HG02884 (cell line): ENCODE results near the gene MYADML2.
A peak's percentile ranks its signal among the peaks of the same experiment; 100 is the strongest.

Experiments
- ATAC-seq: cut with Tn5 transposase; IDR thresholded peaks from one replicate; pipeline ENCODE4 v1.9.1; 2021; ENCODE audit warnings: mild to moderate bottlenecking, moderate library complexity; ENCODE audit not compliant: unreplicated experiment

The MYADML2 gene

DNA sequence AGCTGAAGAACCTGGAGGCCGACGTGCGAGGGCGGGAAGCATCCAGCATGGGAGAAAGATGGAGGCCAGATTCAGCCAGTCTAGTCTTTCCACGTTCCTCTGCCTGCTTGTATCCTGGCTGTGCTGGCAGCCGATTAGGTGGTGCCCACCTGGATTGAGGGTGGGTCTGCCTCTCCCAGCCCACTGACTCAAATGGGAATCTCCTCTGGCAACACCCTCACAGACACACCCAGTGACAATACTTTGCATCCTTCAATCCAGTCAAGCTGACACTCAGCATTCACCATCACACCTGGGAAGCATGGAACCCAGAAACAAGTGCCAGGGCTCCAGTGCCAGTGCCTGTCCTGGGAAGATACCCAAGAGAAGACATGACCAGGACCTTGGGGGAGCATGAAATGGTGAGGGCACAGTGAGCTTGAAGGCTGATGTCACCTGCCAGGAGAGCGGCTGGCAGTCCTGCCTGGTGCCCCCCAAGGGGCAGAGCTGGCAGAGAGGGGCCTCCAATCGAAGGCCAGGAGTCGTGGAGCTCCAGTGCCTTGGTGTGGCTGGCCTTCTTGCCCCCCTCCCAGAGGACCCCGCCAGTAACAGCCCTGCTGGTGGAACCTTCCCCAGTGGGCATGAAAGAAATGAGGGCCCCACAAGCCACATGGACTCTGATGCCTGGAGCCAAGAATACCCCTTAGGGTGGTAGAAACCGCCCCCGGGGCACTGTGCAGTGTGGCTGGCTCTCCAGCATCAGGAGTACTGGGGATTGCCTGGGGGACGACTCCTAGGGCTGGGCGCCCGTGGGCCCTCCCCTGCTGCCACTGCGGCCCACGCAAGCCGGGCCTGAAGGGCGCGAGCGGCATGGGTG lies 45.6 kb downstream of the MYADML2 start:
- ATAC-seq = no peak

DNA sequence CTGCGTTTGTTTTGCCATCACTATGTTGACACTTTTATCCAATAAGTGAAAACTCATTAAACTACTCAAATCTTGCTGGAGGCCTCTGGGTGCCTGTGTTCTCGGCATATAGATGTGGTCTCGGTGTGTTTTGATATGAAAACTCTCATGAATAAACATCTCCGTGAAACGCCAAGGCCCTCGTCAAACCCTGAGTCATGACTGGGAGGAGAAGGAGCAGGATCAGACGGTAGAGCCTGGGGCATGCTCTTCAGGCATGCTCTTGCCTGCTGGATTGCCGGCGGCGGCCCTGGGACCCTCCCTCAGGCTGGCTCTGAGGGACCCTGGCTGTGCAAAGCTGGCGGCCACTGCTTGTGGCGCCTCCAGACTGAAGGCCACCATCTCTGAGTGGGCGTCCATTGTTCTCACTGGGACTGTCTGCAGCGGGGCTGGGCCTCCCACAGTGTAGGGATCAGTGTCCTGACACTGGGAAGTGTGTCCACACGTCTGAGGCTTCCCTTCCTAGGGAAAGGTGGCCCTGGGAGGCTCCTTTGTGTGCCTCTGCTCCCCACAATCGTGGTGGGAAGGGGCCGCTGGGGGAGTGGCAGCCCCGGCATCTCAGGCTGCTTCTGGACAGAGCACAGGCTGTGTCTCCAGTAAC lies 46.7 kb downstream of the MYADML2 start:
- ATAC-seq = no peak

DNA sequence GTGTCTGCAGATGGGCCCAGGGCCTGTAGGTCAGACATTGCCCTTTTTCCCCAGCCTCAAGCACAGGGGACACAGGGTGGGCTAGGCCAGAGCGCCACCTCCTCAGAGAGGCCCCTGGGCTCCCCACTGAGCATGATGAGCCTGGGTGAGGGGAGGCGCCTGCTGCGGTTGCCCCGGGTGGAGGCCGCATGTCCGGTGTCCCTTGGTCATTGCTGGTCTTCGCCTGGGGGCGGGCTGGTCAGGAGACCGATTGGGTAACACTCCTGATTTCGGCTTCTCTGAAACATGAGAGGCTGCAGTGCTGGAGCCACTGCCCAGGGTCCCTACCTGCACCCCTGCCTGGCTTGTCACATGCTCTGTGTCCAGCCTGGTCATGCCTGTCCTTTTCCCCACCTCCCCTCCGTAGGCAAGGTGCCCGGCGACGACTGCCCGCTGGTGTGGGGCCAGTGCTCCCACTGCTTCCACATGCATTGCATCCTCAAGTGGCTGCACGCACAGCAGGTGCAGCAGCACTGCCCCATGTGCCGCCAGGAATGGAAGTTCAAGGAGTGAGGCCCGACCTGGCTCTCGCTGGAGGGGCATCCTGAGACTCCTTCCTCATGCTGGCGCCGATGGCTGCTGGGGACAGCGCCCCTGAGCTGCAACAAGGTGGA lies 47.4 kb downstream of the MYADML2 start:
- ATAC-seq = no peak

DNA sequence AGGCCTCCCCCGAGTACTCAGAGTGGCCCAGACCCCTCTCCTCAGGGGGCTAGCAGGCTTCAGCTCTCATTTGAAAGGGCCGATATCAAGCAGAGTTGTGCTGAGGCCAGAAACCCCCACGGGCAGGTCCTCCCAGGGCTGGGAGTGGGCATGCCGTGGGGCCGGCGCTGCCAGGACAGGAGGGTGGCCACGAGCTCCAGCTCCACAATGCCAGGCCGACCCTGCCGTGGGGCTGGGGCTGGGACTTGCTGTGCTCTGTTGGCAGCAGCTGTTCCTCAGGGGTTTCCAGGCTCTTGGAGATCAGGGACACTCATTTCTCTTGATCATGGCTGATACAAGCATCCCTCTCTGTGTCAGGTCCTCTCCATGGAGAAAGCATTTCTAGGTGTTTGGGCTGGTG lies 48.1 kb downstream of the MYADML2 start:
- ATAC-seq = no peak

DNA sequence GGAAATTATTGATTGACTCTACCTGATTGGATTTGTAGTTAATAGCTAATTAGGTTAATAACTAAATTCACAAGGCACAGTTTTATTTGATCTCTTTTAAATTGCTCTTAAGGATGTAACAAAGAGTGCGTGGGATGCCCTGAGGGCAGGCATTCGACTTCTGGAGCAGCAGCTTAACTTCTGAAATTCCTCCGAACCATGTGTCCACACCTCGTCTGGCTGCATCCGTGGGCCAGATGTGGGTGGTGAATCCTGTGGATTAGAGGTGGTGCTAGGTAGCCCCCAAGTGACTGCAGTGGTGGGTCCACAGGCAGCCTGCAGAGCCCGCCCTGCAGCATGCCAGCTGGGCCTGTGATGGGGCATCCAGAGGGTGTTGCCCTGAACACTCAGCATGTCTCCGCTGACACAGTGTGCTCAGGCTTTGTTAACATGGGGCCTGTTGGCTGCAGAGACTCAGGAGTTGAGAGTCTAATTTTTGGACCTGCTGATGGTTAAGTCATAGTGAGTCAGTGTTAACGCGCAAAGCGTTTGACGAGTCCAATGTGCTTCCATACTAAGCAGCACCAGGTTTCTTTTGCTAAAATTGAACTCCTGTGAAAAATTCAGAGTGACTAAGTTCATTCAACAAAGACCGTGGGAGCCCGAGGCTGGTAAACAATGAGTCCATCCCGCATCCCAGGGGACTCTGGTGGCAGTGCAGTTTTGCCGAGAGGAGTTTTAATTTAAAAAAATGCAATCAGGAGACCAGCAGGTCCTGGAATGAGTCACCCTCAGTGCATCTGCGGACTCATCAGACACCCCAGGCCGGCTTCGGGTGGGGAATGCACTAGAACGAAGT lies 48.8 kb downstream of the MYADML2 start:
- ATAC-seq = no peak

DNA sequence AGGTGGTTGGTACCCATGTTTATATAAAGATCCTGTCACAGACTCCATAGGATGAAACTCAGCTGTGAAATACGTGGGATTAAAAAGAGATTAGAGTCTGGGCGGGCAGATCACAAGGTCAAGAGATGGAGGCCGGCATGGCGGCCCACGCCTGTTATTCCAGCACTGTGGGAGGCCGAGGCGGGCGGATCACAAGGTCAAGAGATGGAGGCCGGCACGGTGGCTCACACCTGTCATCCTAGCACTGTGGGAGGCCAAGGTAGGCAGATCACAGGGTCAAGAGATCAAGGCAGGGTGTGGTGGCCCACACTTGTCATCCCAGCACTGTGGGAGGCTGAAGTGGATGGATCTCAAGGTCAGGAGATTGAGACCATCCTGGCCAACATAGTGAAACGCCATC lies 51.6 kb downstream of the MYADML2 start:
- no peak for ATAC-seq

DNA sequence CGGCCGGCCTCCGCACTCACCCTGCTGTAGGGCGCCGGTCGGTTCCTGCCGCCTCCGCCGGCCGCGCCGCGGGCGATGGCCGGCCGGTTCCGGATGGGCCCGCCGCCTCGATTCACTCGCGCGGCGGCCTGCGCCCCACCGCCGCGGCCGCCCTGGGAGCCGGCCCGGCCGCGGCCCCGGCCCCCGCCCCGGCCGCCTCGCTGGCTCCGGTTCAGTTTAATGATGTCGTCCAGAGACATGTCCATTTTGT lies 55.8 kb downstream of the MYADML2 start:
- ATAC-seq = peak; percentile 23

DNA sequence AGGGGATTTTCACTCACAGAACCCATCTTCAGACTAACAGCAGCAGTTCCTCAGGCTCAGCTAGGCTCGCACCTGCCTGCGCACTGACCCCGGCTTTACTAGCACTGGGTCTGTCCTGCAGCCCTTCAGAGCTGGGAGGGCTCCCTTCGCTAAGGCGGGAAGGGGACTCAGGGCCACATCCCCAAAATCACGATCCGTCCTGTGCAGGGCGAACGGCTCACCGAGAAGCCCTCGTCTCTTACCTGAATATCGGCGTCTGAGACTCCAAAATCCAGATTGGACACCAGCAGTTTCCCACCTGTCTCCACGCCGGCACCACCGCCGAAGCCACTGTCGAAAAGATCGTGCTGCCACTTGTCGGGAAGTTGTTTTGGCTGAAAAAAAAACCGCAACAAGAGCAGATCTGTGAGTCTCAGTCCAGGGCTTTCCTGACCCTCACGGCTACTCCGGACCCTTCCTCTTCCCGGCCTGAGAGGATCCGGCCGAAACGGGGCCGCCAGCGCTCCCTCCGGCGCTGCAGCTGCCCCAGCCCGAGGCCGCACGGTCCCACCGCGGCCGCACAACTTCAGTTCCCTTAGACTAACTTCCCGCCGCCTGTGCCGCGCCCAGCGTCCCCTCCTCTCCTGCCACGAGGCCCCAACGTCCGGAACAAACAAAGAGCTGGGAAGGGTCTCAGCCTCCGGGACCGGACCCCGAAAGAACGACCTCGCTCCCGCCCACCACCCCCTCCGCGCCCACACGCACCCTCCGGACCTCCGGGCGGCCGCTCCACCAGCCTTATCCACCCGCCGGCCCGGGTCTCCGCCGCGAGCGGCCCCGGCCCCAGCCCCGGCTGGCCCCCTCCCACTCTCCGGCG lies 56.4 kb downstream of the MYADML2 start:
- no peak for ATAC-seq
